Panc1 (cell line): ENCODE results near the gene DCAF16.

Source experiments
- CTCF ChIP-seq: fragments of 450-650 bp; IDR thresholded peaks from 2 replicates; pipeline ENCODE4 v1.5.1; 2017; ENCODE audit warnings: mild to moderate bottlenecking
- POLR2AphosphoS5 ChIP-seq: IDR thresholded peaks from 2 replicates; pipeline ENCODE4 v1.6.1; 2012; ENCODE audit warnings: mild to moderate bottlenecking, low read depth, low read length, moderate library complexity
- REST ChIP-seq, 2 experiments: IDR thresholded peaks; 2 replicates each; pipeline ENCODE4 v1.6.1; 2011 to 2012; ENCODE audit warnings: low read depth in 2 of 2, control low read depth in 1 of 2, low read length in 1 of 2, mild to moderate bottlenecking in 1 of 2, moderate library complexity in 1 of 2; ENCODE audit not compliant: insufficient read depth in 1 of 2
- SIN3A ChIP-seq: IDR thresholded peaks from 2 replicates; pipeline ENCODE4 v1.6.1; 2012; ENCODE audit warnings: low read depth, mild to moderate bottlenecking, low read length, moderate library complexity, borderline replicate concordance; ENCODE audit not compliant: insufficient read depth

DNA sequence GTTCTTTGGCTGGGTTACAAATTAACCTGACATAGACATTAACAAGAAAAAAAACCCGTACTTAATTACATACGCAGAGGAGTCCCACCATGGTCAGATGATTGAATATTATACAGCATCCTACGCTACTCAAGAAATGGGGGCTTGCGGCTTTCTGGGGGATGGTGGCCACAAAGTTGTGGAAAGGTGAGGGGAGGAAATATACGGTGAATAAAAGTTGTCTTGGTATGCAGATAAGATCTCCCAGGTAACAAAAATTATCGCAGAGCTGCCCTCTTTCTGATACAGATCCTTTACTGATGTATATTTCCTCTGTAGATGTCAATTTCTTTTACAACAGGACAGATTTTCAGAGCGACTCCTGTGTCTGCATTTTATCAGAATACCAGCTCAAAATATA is 890 bp downstream of the DCAF16 start:
- TF ChIP-seq CTCF = no peak
- no peak for TF ChIP-seq SIN3A
- TF ChIP-seq REST (IDR thresholded peaks at IDR 0.05; ENCODE audit: insufficient read depth in 1 of 2, low read depth in 2 of 2, low read length in 1 of 2) = no peak
- no peak for TF ChIP-seq POLR2AphosphoS5
